Measurements from ENCODE around the gene CBX6.

CBX6 gene

DNA sequence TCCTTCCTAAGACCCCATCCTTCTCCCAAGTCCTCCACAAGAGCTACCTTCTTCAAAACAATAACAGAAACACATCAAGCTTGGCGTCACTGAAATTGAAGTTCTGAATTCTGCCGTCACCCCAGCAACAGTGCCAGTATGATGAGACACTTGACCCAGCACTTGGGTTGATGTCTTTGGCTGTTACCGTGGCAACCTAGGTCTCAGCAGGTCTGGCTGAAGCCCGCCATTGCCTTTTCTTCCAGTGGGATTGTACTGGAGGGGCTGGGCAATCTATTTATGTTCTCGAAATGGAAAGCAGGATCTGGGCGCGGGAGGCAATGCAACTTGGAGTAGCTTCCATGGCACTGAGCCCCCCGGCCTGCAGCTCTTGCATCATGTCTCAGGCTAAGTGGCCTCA lies 52.0 kb downstream of the CBX6 start:
- no peaks in the 10 kb centered on the region for H3K4me1 ChIP-seq (ENCODE audit: control insufficient read depth, insufficient read depth, low read length)
- no peaks in the 10 kb centered on the region for H3K9me3 ChIP-seq (ENCODE audit: control insufficient read depth, insufficient read depth, low read length)
- H3K4me3 ChIP-seq (ENCODE audit: low read depth, low read length), result no peak overlapping the region
- H3K27me3 ChIP-seq (ENCODE audit: control insufficient read depth, insufficient read depth, low read length), result no peaks in the 10 kb centered on the region
- H3K36me3 ChIP-seq (ENCODE audit: control insufficient read depth, insufficient read depth, low read length), result no peaks in the 10 kb centered on the region
- H3K9ac ChIP-seq (ENCODE audit: low read depth, low read length), result no peak overlapping the region

GRCh38 chr22:38819387-38819940 lies 52.6 kb downstream of the CBX6 start:
- no peak overlapping the region for H3K9ac ChIP-seq (ENCODE audit: low read depth, low read length)
- H3K9me3 ChIP-seq (ENCODE audit: control insufficient read depth, insufficient read depth, low read length), result no peaks in the 10 kb centered on the region
- H3K4me1 ChIP-seq (ENCODE audit: control insufficient read depth, insufficient read depth, low read length), result no peaks in the 10 kb centered on the region
- H3K36me3 ChIP-seq (ENCODE audit: control insufficient read depth, insufficient read depth, low read length), result no peaks in the 10 kb centered on the region
- no peak overlapping the region for H3K4me3 ChIP-seq (ENCODE audit: low read depth, low read length)
- no peaks in the 10 kb centered on the region for H3K27me3 ChIP-seq (ENCODE audit: control insufficient read depth, insufficient read depth, low read length)

- H3K27me3 ChIP-seq (ENCODE audit: control insufficient read depth, insufficient read depth, low read length), result peaks cover 6% of the 10 kb centered on the region
- H3K4me3 ChIP-seq (ENCODE audit: low read depth, low read length), result no peak overlapping the region
- no peaks in the 10 kb centered on the region for H3K4me1 ChIP-seq (ENCODE audit: control insufficient read depth, insufficient read depth, low read length)
- H3K9ac ChIP-seq (ENCODE audit: low read depth, low read length), result no peak overlapping the region
- H3K9me3 ChIP-seq (ENCODE audit: control insufficient read depth, insufficient read depth, low read length), result no peaks in the 10 kb centered on the region
- H3K36me3 ChIP-seq (ENCODE audit: control insufficient read depth, insufficient read depth, low read length), result no peaks in the 10 kb centered on the region
These were observed 54.8 kb downstream of the CBX6 start for GRCh38 chr22:38817196-38817595.

- Histone ChIP-seq H3K4me1 (ENCODE audit: control insufficient read depth, insufficient read depth, low read length) (no peaks in the 10 kb centered on the region), H3K9ac (ENCODE audit: low read depth, low read length) (no peak overlapping the region), H3K9me3 (ENCODE audit: control insufficient read depth, insufficient read depth, low read length) (no peaks in the 10 kb centered on the region), H3K4me3 (ENCODE audit: low read depth, low read length) (no peak overlapping the region), H3K27me3 (ENCODE audit: control insufficient read depth, insufficient read depth, low read length) (peaks cover 8% of the 10 kb centered on the region), H3K36me3 (ENCODE audit: control insufficient read depth, insufficient read depth, low read length) (no peaks in the 10 kb centered on the region)
These were observed 56.2 kb downstream of the CBX6 start for GRCh38 chr22:38815842-38816241.

Measured in iPS-15b (cell line).